HEK293 (cell line): ENCODE data around the gene DGCR8.

Experiments
- ZBTB7A ChIP-seq: fragments of 450-650 bp; formaldehyde crosslinking; IDR thresholded peaks from 2 replicates; pipeline ENCODE4 v1.5.1; 2016; ENCODE audit warnings: low read depth, missing biosample characterization, missing genetic modification characterization
- ZNF121 ChIP-seq: fragments of 450-650 bp; formaldehyde crosslinking; IDR thresholded peaks from 2 replicates; pipeline ENCODE4 v1.5.1; 2016; ENCODE audit warnings: missing biosample characterization, missing genetic modification characterization
- ZNF473 ChIP-seq: fragments of 450-650 bp; formaldehyde crosslinking; IDR thresholded peaks from 2 replicates; pipeline ENCODE4 v1.5.1; 2017; ENCODE audit warnings: missing biosample characterization, missing genetic modification characterization
- ZNF571 ChIP-seq: fragments of 450-650 bp; formaldehyde crosslinking; IDR thresholded peaks from 2 replicates; pipeline ENCODE4 v1.5.0; 2017; ENCODE audit warnings: missing biosample characterization, missing genetic modification characterization
- TF ChIP-seq, protein P1 (sequence below): fragments of 450-650 bp; formaldehyde crosslinking; IDR thresholded peaks from 2 replicates; pipeline ENCODE4 v1.5.1; 2016; ENCODE audit warnings: missing biosample characterization, missing genetic modification characterization
- TF ChIP-seq, protein P2 (sequence below): fragments of 450-650 bp; formaldehyde crosslinking; optimal IDR thresholded peaks from 2 replicates; pipeline ENCODE3; 2016; ENCODE audit warnings: missing biosample characterization, mild to moderate bottlenecking, missing genetic modification characterization

DNA sequence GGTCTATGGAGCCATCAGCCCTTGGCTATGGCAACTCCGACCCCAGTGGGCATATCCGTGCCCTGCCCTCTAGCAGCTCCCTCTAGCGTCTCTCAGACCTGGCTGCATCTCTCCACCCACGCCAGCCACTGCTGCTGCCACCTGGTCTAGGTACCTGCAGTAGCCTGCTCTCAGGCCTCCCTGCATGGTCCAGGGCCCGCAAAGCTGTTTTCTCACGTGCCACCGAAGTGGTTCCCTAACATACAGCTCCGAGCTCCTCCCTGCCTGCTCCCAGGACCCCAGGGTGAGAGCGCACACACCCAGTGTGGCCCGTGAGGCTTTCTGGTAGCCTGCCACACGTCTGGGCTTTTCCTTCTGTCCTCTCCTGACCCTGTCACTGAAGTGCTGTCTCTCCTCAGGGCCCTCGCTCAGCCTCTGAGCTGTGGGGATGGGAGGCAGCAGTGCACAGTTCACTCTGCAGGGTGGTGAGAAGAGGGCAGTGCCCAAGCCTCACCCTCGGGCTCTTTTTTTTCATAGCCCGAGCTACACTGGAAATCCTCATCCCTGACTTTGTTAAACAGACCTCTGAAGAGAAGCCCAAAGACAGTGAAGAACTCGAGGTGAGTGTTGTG lies 14.3 kb downstream of the DGCR8 start:
- TF ChIP-seq ZNF473 (tag by site-specific recombination) (no peak), ZNF571 (no peak), ZBTB7A (tag by site-specific recombination) (no peak), ZNF121 (tag by site-specific recombination) (no peak)
- TF ChIP-seq, protein P1, sequence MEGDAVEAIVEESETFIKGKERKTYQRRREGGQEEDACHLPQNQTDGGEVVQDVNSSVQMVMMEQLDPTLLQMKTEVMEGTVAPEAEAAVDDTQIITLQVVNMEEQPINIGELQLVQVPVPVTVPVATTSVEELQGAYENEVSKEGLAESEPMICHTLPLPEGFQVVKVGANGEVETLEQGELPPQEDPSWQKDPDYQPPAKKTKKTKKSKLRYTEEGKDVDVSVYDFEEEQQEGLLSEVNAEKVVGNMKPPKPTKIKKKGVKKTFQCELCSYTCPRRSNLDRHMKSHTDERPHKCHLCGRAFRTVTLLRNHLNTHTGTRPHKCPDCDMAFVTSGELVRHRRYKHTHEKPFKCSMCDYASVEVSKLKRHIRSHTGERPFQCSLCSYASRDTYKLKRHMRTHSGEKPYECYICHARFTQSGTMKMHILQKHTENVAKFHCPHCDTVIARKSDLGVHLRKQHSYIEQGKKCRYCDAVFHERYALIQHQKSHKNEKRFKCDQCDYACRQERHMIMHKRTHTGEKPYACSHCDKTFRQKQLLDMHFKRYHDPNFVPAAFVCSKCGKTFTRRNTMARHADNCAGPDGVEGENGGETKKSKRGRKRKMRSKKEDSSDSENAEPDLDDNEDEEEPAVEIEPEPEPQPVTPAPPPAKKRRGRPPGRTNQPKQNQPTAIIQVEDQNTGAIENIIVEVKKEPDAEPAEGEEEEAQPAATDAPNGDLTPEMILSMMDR (tag by site-specific recombination), result no peak
- TF ChIP-seq, protein P2, sequence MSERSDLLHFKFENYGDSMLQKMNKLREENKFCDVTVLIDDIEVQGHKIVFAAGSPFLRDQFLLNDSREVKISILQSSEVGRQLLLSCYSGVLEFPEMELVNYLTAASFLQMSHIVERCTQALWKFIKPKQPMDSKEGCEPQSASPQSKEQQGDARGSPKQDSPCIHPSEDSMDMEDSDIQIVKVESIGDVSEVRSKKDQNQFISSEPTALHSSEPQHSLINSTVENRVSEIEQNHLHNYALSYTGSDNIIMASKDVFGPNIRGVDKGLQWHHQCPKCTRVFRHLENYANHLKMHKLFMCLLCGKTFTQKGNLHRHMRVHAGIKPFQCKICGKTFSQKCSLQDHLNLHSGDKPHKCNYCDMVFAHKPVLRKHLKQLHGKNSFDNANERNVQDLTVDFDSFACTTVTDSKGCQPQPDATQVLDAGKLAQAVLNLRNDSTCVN (tag by site-specific recombination), result no peak
